Hematopoietic multipotent progenitor cell treated with erythropoietin and hydrocortisone succinate and interleukin-3 and kit ligand, for 6 days (in vitro differentiated cells): ENCODE results near the gene ELP5.

Experiments used
- DNase-seq: peaks from one replicate; pipeline ENCODE4 v3.0.0-alpha.2; 2015

The ELP5 gene

DNA sequence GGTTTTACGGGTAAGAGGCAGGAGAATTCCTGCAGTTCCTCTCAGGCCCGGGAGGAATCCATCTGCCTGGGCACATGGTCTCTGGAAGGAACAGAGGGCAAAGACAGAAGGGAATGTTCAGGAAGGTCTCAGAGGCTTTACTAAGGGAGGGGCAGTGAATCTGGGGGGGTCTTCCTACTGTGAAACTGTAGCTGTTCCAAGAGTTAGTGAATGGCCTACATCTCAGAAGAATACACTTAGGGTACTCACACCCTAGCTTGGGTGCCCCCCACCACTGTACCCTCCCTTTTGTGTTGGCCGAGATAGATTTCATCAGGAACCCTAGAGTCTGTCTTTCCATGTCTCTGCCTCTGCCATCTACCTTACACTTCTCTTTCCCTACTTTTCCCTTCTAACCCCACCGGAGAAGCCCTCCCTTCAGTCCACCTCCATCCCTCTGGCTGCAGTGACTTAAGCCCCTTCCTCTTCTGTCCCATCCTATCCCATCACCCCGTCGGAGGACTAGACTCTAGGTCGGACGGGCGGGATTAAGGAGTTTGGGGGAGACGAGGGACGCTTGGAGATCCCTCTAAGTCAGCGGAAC lies 32.7 kb upstream of the ELP5 start:
- DNase-seq: no peak

DNA sequence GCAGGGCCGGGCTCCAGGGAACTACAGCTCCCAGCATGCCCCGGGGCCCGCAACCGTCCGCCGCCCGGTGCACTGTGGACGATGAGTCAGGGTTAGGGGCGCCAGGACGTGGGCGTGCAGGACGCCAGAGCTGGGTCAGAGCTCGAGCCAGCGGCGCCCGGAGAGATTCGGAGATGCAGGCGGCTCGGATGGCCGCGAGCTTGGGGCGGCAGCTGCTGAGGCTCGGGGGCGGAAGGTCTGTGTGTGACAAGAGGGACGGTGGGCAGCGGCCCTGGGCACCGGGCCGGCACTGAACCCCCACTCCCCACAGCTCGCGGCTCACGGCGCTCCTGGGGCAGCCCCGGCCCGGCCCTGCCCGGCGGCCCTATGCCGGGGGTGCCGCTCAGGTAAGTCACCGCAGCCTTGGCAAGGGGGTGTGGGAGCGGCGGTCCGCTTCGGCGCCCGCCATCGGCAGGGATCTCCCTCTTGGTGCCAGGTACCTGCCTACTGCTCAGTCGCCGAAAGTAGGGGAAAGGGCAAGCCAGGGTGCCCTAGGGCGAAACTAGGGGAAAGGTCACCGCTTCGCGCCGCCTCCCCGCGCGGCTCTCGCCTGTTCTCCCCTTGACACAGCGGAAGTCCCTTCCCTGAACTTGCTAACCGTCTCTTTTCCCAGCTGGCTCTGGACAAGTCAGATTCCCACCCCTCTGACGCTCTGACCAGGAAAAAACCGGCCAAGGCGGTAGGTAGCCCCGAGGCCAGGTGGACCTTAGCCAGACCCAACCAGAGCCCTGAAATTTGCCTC lies 32.0 kb upstream of the ELP5 start, which contains the start of the genes ACADVL and DLG4:
TSS of gene ACADVL (plus strand) at position 127 of the 781 bp plus-strand sequence. CDS start at position 174, 47 bp downstream.
TSS of gene DLG4 (minus strand) at position 25 of the 781 bp plus-strand sequence.
- peak; percentile 92 for DNase-seq

GRCh38 chr17:7220593-7221277 lies 31.3 kb upstream of the ELP5 start:
- peak; percentile 90 for DNase-seq

DNA sequence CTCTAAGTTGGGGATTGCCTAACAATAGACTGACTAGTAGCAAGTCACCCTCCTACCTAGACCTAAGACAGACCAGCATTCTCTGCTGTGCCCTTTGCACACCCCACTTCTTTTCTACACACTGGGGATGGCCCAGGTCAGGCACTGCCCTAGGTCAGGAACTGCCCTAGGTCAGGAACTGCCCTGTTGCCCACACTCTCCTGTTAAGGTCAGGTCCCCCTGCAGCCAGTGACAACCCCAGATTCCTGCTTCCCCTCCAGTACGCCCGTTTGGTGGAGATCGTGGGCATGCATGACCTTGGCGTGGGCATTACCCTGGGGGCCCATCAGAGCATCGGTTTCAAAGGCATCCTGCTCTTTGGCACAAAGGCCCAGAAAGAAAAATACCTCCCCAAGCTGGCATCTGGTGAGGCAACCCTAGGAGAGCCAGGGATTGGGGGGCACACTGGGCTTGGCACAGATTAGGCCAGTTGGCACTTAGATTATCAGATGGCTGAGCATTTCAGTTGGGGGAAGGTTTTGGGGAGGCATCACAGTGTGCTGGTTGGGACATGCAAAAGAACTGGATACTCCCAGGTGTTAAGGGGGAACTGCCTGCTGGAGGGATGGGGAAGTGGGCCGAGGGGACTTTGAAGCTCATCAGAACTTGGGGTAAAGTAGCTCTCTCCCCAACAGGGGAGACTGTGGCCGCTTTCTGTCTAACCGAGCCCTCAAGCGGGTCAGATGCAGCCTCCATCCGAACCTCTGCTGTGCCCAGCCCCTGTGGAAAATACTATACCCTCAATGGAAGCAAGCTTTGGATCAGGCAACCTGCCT lies 30.5 kb upstream of the ELP5 start:
- DNase-seq: no peak

DNA sequence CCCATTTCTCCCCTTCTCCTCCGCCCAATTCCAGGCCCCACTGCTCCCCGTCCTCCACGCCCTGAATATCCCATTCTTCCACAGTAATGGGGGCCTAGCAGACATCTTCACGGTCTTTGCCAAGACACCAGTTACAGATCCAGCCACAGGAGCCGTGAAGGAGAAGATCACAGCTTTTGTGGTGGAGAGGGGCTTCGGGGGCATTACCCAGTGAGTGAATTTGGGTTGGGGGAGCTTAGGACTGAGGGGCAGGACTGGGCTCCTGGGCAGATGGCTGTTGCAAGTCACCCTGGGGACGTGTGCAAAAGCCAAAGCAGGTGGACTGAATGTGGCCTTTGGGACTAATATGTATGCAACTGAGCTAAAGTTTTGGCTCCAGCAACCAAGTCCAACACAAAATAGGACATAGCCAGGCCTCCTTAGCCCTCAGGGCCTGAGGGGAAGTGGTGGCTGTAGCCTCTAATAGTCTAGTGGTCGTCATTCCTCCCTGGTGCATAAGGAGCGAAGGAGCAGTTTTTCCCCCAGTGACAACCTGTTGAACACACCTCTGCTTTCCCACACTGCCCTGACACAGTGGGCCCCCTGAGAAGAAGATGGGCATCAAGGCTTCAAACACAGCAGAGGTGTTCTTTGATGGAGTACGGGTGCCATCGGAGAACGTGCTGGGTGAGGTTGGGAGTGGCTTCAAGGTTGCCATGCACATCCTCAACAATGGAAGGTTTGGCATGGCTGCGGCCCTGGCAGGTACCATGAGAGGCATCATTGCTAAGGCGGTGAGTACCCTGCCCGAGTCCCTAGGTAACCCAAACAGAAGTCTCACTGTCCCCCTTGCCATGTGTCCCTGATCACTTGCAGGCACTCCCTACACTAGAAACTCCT lies 29.7 kb upstream of the ELP5 start:
- DNase-seq: no peak

DNA sequence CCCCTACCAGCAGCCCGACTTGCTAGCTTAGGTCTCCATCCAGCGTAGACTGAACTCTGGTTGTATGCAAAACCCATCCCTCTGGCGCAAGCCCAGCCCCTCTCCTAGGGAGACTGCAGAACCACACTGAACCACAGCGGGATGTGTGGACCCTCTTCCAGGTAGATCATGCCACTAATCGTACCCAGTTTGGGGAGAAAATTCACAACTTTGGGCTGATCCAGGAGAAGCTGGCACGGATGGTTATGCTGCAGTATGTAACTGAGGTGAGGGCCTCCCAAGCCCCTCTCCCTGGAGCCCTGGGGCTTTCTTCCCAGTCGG lies 29.1 kb upstream of the ELP5 start:
- no peak for DNase-seq

- DNase-seq: no peak
Observed at GRCh38 chr17:7223375-7223774, 28.6 kb upstream of the ELP5 start.

DNA sequence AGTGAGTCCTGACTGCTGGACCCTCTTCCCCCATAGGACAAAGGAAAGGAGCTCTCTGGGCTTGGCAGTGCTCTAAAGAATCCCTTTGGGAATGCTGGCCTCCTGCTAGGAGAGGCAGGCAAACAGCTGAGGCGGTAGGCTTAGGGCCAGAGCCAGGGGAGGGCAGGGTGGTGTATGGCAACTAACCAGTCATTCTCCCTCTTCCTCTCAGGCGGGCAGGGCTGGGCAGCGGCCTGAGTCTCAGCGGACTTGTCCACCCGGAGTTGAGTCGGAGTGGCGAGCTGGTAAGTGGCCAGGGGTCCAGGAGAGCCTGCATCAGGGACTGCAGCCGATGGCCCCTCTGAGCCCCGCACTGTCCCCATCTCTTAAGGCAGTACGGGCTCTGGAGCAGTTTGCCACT lies 27.9 kb upstream of the ELP5 start:
- DNase-seq: no peak

- no peak for DNase-seq
Observed at GRCh38 chr17:7224661-7225111, 27.3 kb upstream of the ELP5 start.

GRCh38 chr17:7225711-7226331 lies 26.2 kb upstream of the ELP5 start:
- DNase-seq: no peak

DNA sequence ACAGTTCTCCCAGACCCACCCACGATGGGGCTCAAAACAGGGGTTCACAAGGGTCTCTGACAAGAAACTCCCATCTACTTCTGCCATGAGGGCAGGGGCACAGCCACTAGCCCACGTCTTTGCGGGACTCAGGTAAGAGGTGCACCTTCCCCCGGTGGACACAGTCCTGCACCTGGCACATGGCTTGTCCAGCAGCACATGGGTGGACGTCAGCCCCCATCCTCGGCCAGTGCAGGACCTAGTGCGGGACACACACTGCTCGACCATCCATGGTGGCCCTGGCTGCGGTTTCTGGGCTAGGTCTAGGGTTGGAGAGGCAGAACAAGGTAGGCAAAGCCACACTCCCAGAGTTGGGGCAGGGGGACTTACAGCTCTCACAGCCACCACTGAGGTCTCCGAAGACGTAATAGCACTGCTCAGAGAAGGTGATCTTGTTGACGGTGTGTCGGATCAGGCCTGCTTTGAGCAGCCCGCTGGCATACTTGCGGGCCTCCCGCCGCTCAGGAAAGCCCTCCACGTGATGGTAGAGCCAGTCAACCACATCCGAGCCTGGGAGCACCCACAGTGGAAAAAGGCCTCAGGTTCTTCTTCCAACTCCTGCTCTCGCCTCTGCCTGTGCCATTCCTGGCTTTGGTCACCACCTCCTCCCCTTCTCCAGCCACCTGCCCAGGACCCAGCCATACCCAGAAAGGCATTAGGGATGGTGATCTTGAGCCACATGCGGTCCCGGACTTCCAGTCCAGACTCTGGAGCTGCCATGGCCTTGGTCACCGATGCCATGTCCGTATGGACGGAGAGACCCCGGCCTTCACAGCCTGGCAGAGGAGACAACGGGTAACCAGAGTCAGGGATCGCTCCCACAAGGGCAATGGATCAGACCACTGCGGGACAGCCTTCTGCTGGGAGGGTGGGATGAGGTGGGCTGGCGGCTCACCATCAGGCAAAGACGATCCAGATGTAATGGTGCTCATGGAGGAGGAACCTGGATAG lies 25.0 kb upstream of the ELP5 start:
- no peak for DNase-seq

- no peak for DNase-seq
Observed at GRCh38 chr17:7228920-7229319, 23.1 kb upstream of the ELP5 start.

GRCh38 chr17:7229504-7229903 lies 22.5 kb upstream of the ELP5 start:
- DNase-seq: no peak

DNA sequence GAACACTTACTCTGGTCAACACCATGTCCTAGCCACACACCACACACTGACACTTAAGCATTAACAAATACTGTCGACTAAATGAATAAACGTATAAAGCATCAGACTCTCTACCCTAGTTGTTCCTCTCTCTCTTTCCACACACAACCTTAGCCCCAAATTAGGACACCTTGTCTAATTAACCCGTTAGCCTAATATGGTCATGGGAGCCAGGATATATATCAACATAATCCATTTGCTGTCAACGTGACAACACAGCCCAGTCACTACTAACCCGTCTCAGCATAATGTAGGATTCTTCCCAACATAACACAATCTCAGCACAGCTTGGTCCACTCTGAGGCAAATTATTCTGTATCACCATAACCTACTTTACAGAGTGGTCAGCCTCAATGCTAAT lies 19.9 kb upstream of the ELP5 start:
- DNase-seq: no peak

GRCh38 chr17:7233701-7234082 lies 18.3 kb upstream of the ELP5 start:
- DNase-seq: no peak

DNA sequence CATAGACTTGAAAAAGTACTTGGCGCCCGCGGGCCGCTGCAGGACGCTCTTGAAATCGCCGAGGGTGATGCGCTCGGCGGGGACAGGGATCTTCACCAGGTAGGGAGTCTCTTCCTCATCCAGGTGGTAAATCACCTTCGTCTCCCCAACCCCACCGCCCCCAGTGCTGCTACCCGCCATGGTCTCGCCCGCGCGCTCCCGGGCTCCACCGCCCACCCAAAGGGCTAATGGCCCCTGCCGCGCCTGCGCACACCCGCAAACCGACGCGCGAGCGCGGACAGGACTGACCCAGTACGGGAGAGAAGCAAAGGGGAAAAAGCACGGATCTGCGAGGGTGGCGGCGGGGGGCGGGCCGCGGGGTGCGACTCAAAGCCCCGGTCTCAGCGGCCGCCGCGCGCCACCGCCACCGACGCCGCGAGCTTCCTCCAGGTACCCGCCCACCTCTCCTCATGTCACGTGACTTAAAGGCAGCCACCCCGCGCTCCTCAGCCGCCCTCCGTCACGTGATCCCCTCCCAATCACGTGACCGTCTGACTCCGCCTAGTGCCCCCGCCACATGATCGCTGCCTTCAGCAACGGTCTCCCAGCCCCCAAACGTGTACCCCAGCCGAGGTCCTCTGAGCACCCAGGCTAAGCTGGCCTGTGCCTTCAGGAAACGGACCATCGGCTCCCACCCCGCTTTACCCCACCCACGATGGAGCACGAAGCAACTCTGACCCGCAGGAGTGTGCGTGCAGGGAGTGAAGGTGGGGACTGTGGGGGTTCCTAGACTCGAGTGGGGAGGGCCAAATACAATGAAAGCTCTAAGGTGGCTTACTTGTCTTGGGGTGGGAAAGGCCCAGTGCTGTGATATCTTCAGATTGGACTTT lies 17.7 kb upstream of the ELP5 start, which contains the start of gene DVL2:
TSS of gene DVL2 (minus strand) at position 435 of the 869 bp plus-strand sequence. CDS start at position 180, 255 bp downstream.
- DNase-seq: peak; percentile 98

DNA sequence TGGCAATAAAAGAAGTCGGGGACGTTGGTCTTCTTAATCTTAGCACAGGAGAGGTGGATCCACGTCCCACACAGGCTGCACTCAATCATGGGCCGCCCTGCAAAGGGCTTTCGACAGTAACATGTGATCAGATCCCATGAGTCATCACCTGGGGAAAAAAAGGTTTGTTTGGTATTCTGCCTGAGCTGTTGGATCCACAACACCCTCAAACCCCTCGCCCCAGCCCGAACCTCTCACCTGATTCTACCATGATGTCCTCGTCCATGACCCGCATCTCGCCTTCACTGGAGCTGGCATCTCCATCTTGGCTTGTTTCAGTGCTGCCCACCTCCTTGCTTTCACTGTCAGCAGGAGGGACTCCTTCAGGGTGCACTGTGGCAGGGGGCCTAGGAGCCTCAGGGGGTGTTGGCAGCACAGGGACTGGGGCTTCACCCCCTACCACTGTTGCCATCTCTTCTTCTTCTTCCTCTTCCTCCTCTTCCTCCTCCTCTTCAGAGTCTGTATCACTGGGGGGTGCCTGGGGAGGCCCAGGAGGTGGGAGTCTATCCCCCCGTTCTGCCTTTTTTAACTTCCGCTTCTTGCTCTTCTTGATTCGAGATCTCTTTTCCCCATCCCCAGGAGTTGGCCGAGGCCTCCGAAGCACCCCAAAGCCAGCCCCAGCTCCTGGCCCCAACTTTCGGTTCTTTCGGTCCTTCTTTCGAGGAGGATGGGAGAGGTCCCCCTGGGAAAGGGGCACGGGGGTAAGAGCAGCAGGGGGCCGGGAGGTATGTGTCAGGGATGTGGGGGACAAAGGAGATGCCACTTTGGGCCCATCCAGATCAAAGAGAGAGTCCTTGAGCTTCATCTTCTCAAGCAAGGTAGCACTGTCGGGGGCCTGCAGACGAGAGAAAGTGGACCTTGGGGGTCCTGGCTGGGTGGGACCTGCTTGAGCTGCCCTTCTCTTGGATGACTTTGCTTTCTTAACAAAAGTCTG lies 16.0 kb upstream of the ELP5 start:
- peak; percentile 50 for DNase-seq

DNA sequence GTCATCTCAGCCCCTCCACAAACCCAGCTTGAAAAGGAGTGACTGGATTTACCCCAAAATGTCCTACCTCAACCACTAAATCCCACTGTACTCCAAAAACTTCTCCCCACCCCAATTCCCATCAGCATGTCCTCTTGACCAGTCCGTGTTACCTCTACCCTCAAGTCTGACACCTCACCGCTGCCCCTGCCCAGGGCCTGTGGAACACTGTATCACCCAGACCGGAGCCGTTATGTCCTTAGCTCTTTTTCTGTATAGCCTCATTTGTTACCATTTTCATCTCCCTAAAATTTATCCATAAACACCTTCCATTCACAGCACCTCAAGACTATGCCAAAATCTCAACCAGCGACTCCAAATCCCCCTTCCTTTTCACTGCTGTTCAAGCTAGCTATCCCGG lies 15.2 kb upstream of the ELP5 start:
- no peak for DNase-seq
